ENCODE measurements around the gene DLG5. TPM values are rescaled to one million over a fixed set of nuclear protein-coding genes. Genes with fewer than 3 reads are reported as not detected.

DLG5 gene
- total and polyA plus RNA-seq, 5 donors, result 6.6 to 14.3 (median 11.9) TPM

GRCh38 chr10:77825965-77826364 lies 100.6 kb downstream of the DLG5 start:
- Histone ChIP-seq H3K4me1 (ENCODE audit: control insufficient read depth, insufficient read depth, low read length) (no peaks in the 10 kb centered on the region), H3K4me3 (ENCODE audit: low read length) (no peak overlapping the region), H3K27me3 (ENCODE audit: control insufficient read depth, insufficient read depth) (no peaks in the 10 kb centered on the region), H3K27ac (ENCODE audit: low read length) (no peak overlapping the region), H3K9me3 (ENCODE audit: control insufficient read depth, low read length) (no peaks in the 10 kb centered on the region)
- DNase-seq (peak in 1 of 3 donors; percentile 10), ATAC-seq (no peak)
- intact Hi-C loops (cut with DNase I), result no loop called here
- WGBS, result 81% methylated on average over 5 of the region's 5 CpGs

DNA sequence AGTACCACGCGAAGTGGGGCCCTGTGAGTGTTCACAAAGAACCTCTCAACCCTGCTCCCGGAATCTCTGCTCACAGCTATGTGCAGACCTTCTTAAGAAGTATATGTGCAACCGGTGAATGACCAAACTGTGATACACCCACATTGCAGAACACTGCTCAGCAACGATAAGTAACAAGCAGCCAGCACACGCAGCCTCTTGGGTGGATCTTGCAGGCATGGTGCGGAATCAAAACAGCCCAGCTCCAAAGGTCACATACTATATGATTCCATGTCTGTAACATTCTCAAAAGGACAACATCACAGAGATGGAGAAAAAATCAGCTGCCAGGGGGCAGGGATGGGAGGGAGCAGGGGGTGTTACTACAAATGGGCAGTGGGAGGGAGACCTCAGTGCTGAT lies 101.6 kb downstream of the DLG5 start:
- Histone ChIP-seq H3K4me3 (ENCODE audit: low read length) (no peak overlapping the region), H3K9me3 (ENCODE audit: control insufficient read depth, low read length) (no peaks in the 10 kb centered on the region), H3K27me3 (ENCODE audit: control insufficient read depth, insufficient read depth) (no peaks in the 10 kb centered on the region), H3K27ac (ENCODE audit: low read length) (no peak overlapping the region), H3K4me1 (ENCODE audit: control insufficient read depth, insufficient read depth, low read length) (no peaks in the 10 kb centered on the region)
- DNase-seq, result peak in 1 of 3 donors; percentile 8
- ATAC-seq, result no peak
- intact Hi-C loops (cut with DNase I), result no loop called here
- 93% methylated on average over 7 of the region's 7 CpGs for WGBS

GRCh38 chr10:77823811-77824542 lies 102.6 kb downstream of the DLG5 start:
- 96% methylated on average over 10 of the region's 10 CpGs for WGBS
- intact Hi-C loops (cut with DNase I), result no loop called here
- DNase-seq, result peak in 1 of 3 donors; percentile 8

DNA sequence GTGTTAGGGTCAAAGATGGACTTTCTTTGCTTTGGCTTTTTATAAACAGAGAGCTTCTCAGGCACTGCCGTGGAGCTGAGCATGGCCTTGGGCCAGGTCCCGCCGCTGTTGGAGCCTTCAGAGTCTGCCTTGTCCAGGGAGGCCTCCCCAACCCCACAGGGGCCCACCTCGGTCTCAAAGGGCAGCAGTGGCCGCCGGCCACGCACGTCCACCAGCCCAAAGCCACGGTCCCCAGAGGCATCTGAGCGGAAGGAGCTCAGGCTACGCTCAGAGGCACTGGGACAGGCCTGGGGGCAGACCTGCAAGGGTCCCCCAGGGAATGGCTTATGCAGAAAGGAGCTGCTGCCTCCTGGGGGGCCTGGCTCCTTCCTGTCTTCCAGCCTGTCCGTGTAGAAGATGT lies 105.0 kb downstream of the DLG5 start:
- Histone ChIP-seq H3K9me3 (ENCODE audit: control insufficient read depth, low read length) (no peaks in the 10 kb centered on the region), H3K27ac (ENCODE audit: low read length) (no peak overlapping the region), H3K4me3 (ENCODE audit: low read length) (no peak overlapping the region), H3K4me1 (ENCODE audit: control insufficient read depth, insufficient read depth, low read length) (no peaks in the 10 kb centered on the region), H3K27me3 (ENCODE audit: control insufficient read depth, insufficient read depth) (no peaks in the 10 kb centered on the region)
- intact Hi-C loops (cut with DNase I), result no loop called here
- WGBS, result 74% methylated on average over 12 of the region's 12 CpGs
- no peak for ATAC-seq
- peak in 1 of 3 donors; percentile 62 for DNase-seq

More at GRCh38 chr10:77823811-77824542, 102.6 kb downstream of the DLG5 start:
- H3K4me3 ChIP-seq (ENCODE audit: low read length), result no peak overlapping the region
- no peak overlapping the region for H3K27ac ChIP-seq (ENCODE audit: low read length)
- ATAC-seq, result no peak
- no peaks in the 10 kb centered on the region for H3K27me3 ChIP-seq (ENCODE audit: control insufficient read depth, insufficient read depth)
- no peaks in the 10 kb centered on the region for H3K9me3 ChIP-seq (ENCODE audit: control insufficient read depth, low read length)
- H3K4me1 ChIP-seq (ENCODE audit: control insufficient read depth, insufficient read depth, low read length), result no peaks in the 10 kb centered on the region

- intact Hi-C loops (cut with DNase I), result no loop called here
- peak in 1 of 2 donors; percentile 29 for ATAC-seq
- no peaks in the 10 kb centered on the region for H3K9me3 ChIP-seq (ENCODE audit: control insufficient read depth, low read length)
Measured at GRCh38 chr10:77821036-77821435, 105.5 kb downstream of the DLG5 start.

GRCh38 chr10:77820349-77820748 lies 106.2 kb downstream of the DLG5 start:
- intact Hi-C loops (cut with DNase I), result no loop called here
- H3K4me3 ChIP-seq (ENCODE audit: low read length), result no peak overlapping the region
- DNase-seq, result peak in 1 of 3 donors; percentile 6

More at GRCh38 chr10:77821036-77821435, 105.5 kb downstream of the DLG5 start:
- Histone ChIP-seq H3K27ac (ENCODE audit: low read length) (no peak overlapping the region), H3K4me3 (ENCODE audit: low read length) (no peak overlapping the region), H3K27me3 (ENCODE audit: control insufficient read depth, insufficient read depth) (no peaks in the 10 kb centered on the region), H3K4me1 (ENCODE audit: control insufficient read depth, insufficient read depth, low read length) (no peaks in the 10 kb centered on the region)
- WGBS, result 96% methylated on average over 15 of the region's 15 CpGs
- peak in 1 of 3 donors; percentile 53 for DNase-seq

GRCh38 chr10:77819210-77820112 lies 107.1 kb downstream of the DLG5 start:
- H3K27me3 ChIP-seq (ENCODE audit: control insufficient read depth, insufficient read depth), result no peaks in the 10 kb centered on the region
- 94% methylated on average over 20 of the region's 20 CpGs for WGBS
- DNase-seq (peak in 1 of 3 donors; percentile 33), ATAC-seq (no peak)
- intact Hi-C loops (cut with DNase I), result no loop called here
- H3K27ac ChIP-seq (ENCODE audit: low read length), result no peak overlapping the region
- no peaks in the 10 kb centered on the region for H3K4me1 ChIP-seq (ENCODE audit: control insufficient read depth, insufficient read depth, low read length)
- no peaks in the 10 kb centered on the region for H3K9me3 ChIP-seq (ENCODE audit: control insufficient read depth, low read length)
- H3K4me3 ChIP-seq (ENCODE audit: low read length), result no peak overlapping the region

More at GRCh38 chr10:77820349-77820748, 106.2 kb downstream of the DLG5 start:
- Histone ChIP-seq H3K4me1 (ENCODE audit: control insufficient read depth, insufficient read depth, low read length) (no peaks in the 10 kb centered on the region), H3K27ac (ENCODE audit: low read length) (no peak overlapping the region), H3K9me3 (ENCODE audit: control insufficient read depth, low read length) (no peaks in the 10 kb centered on the region), H3K27me3 (ENCODE audit: control insufficient read depth, insufficient read depth) (no peaks in the 10 kb centered on the region)
- 89% methylated on average over 9 of the region's 9 CpGs for WGBS
- no peak for ATAC-seq

GRCh38 chr10:77818378-77818777 lies 108.2 kb downstream of the DLG5 start:
- Histone ChIP-seq H3K9me3 (ENCODE audit: control insufficient read depth, low read length) (no peaks in the 10 kb centered on the region), H3K4me3 (ENCODE audit: low read length) (no peak overlapping the region), H3K4me1 (ENCODE audit: control insufficient read depth, insufficient read depth, low read length) (no peaks in the 10 kb centered on the region), H3K27me3 (ENCODE audit: control insufficient read depth, insufficient read depth) (no peaks in the 10 kb centered on the region), H3K27ac (ENCODE audit: low read length) (no peak overlapping the region)
- peak in 1 of 3 donors; percentile 3 for DNase-seq
- intact Hi-C loops (cut with DNase I), result no loop called here
- ATAC-seq, result no peak
- 84% methylated on average over 4 of the region's 4 CpGs for WGBS

- intact Hi-C loops (cut with DNase I), result no loop called here
- ATAC-seq, result no peak
- WGBS, result 95% methylated on average over 11 of the region's 11 CpGs
- Histone ChIP-seq H3K27me3 (ENCODE audit: control insufficient read depth, insufficient read depth) (no peaks in the 10 kb centered on the region), H3K4me3 (ENCODE audit: low read length) (no peak overlapping the region), H3K27ac (ENCODE audit: low read length) (no peak overlapping the region), H3K4me1 (ENCODE audit: control insufficient read depth, insufficient read depth, low read length) (no peaks in the 10 kb centered on the region), H3K9me3 (ENCODE audit: control insufficient read depth, low read length) (no peaks in the 10 kb centered on the region)
- DNase-seq, result peak in 1 of 3 donors; percentile 34
Measured at GRCh38 chr10:77817541-77817940, 109.0 kb downstream of the DLG5 start.

DNA sequence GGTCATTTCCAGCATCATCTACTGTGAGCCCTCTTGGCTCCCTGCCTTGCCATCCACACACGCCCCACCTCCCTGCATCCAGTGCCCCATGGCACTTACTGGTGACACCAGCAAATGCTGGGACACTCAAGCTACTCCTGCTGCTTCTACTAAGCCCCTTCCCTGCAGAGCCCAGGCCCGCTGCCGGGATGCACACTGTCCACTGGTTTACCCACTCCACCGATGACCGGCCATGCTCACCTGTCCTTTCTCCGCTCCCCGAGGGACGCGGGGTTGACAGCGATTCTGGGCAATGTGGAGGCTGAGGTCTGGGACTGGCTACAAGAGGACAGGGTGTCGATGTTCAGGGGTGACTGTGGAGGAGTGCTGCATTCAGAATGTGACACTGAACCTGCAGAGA lies 110.2 kb downstream of the DLG5 start:
- Histone ChIP-seq H3K27ac (ENCODE audit: low read length) (no peak overlapping the region), H3K27me3 (ENCODE audit: control insufficient read depth, insufficient read depth) (no peaks in the 10 kb centered on the region), H3K4me1 (ENCODE audit: control insufficient read depth, insufficient read depth, low read length) (no peaks in the 10 kb centered on the region), H3K4me3 (ENCODE audit: low read length) (no peak overlapping the region), H3K9me3 (ENCODE audit: control insufficient read depth, low read length) (no peaks in the 10 kb centered on the region)
- ATAC-seq (no peak), DNase-seq (peak in 1 of 3 donors; percentile 18)
- intact Hi-C loops (cut with DNase I), result no loop called here
- 96% methylated on average over 11 of the region's 11 CpGs for WGBS

GRCh38 chr10:77812741-77813140 lies 113.8 kb downstream of the DLG5 start:
- DNase-seq (no peak), ATAC-seq (no peak)
- Histone ChIP-seq H3K27me3 (ENCODE audit: control insufficient read depth, insufficient read depth) (no peaks in the 10 kb centered on the region), H3K4me1 (ENCODE audit: control insufficient read depth, insufficient read depth, low read length) (no peaks in the 10 kb centered on the region), H3K27ac (ENCODE audit: low read length) (no peak overlapping the region), H3K4me3 (ENCODE audit: low read length) (no peak overlapping the region), H3K9me3 (ENCODE audit: control insufficient read depth, low read length) (no peaks in the 10 kb centered on the region)
- intact Hi-C loops (cut with DNase I), result no loop called here
- WGBS, result 87% methylated on average over 6 of the region's 6 CpGs

Data from right cardiac atrium (tissue), 5 donors.